GM06990 (cell line): Measurements from ENCODE around the gene TOM1L1.

Source experiments
- DNase-seq: peaks from one replicate; pipeline ENCODE4 v3.0.0-alpha.2; 2011; ENCODE audit not compliant: insufficient read length; ENCODE audit errors: extremely low read depth
- H3K27me3 ChIP-seq: replicated peaks from 2 replicates; pipeline ENCODE4 v1.6.0; 2011; ENCODE audit warnings: low read length; ENCODE audit not compliant: control insufficient read depth, insufficient read depth
- H3K36me3 ChIP-seq: 2 replicates; pipeline ENCODE4 v1.5.1; 2011; ENCODE audit warnings: low read length; ENCODE audit not compliant: control insufficient read depth, insufficient read depth
- H3K4me3 ChIP-seq: replicated peaks from 2 replicates; pipeline ENCODE4 v1.5.1; 2011; ENCODE audit warnings: low read depth, mild to moderate bottlenecking, control low read depth, low read length
- TF ChIP-seq, protein P1 (sequence below): IDR thresholded peaks from 2 replicates; pipeline ENCODE4 v1.5.1; 2011; ENCODE audit warnings: low read length, control low read depth, mild to moderate bottlenecking, inconsistent platforms; ENCODE audit not compliant: insufficient read depth, poor library complexity, severe bottlenecking

TOM1L1 gene

DNA sequence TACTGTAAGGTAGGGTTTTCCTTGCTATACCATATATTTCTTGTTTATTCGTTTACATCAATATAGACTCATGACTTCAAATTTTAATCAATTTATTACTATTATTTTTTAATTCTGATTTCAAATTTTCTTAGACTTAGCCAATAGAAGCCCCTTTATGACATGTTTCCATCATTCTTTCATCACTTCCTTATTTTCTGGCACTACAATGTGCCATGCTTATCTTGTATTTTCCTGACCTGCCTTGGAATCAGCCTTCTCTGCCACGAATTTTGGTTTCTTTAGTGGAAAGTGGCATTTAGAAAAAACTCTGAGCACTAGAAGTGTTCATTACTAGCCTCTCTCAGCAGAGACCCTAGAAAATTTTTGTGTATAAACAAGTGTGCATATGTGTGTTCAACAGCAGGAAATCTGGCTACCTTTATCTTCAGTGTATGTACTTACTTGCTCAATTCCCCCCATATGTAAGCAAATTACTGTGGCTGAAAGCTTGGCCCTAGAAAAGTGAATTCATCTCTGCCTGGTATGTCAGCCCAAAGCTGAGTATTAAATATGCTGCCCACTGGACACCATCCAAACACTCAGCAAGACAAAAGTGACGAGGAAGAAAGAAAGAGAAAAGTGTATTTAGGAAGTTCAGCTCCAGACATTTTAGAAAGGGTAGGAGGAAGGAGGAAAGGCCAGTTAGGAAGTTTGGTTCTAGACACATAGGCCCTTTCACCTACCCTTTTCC is 71.9 kb downstream of the TOM1L1 start:
- no peak for DNase-seq
- Histone ChIP-seq H3K36me3 (no peaks in the 10 kb centered on the region), H3K4me3 (no peak overlapping the region), H3K27me3 (no peaks in the 10 kb centered on the region)
- TF ChIP-seq, protein P1, sequence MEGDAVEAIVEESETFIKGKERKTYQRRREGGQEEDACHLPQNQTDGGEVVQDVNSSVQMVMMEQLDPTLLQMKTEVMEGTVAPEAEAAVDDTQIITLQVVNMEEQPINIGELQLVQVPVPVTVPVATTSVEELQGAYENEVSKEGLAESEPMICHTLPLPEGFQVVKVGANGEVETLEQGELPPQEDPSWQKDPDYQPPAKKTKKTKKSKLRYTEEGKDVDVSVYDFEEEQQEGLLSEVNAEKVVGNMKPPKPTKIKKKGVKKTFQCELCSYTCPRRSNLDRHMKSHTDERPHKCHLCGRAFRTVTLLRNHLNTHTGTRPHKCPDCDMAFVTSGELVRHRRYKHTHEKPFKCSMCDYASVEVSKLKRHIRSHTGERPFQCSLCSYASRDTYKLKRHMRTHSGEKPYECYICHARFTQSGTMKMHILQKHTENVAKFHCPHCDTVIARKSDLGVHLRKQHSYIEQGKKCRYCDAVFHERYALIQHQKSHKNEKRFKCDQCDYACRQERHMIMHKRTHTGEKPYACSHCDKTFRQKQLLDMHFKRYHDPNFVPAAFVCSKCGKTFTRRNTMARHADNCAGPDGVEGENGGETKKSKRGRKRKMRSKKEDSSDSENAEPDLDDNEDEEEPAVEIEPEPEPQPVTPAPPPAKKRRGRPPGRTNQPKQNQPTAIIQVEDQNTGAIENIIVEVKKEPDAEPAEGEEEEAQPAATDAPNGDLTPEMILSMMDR: no peak

DNA sequence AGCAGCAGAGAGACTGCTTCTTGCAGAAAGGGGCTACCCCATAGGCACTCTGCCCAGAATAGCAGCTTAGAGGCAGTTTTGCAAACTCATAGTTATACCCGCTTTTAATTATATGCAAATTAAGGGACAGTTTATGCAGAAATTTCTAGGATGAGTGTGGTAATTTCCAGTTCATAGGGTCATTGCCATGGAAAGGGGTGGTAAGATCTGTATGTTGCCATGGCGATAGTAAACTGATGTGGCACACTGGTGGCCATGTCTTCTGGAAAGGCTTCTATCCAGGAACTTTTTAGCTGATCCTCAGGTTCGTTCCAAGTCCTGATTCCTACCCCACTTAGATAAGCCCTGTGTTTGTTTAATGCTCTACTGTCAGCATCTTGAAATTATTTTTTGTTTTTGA is 74.1 kb downstream of the TOM1L1 start:
- TF ChIP-seq, protein P1: no peak
- Histone ChIP-seq H3K27me3 (no peaks in the 10 kb centered on the region), H3K4me3 (no peak overlapping the region), H3K36me3 (no peaks in the 10 kb centered on the region)
- DNase-seq: no peak

DNA sequence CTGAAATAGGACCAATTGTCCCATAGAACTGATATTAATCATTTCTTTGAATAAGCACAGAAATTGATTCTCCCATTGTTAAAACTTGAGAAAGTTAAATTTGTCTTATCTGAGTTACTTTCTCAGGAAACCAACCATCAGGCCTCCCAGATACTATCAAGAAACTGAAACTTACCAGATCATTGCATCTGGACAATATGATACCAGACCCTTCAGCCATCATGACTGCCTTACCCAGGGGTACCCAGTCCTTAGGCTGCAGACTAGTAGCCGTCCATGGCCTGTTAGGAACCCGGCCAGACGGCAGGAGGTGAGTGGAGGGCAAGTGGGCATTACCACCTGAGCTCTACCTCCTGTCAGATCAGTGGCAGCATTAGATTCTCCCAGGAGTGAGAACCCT is 75.7 kb downstream of the TOM1L1 start:
- H3K4me3 ChIP-seq: no peak overlapping the region
- TF ChIP-seq, protein P1: no peak
- no peaks in the 10 kb centered on the region for H3K36me3 ChIP-seq
- DNase-seq: peak; percentile 3
- no peaks in the 10 kb centered on the region for H3K27me3 ChIP-seq

GRCh38 chr17:54977744-54978143 is 77.1 kb downstream of the TOM1L1 start:
- TF ChIP-seq, protein P1: no peak
- Histone ChIP-seq H3K36me3 (no peaks in the 10 kb centered on the region), H3K27me3 (no peaks in the 10 kb centered on the region), H3K4me3 (no peak overlapping the region)
- no peak for DNase-seq

DNA sequence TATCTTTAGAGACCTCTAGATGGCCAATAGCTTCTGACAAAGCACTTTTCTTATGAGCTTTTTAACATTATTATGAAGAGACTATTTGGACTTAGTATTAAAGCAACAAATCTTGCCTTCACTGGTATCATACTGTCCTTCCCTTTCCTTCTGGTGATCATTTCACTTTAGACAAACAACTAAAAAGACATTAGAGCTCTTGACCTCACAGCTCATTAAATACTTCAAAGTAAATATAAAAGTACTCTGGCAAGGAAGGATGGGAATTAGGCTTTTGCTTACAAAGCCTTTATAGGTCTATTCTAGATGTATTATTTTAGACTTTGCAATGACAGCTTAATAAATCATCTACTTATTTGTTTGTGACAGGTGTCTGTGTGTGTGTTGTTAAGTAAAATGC is 79.0 kb downstream of the TOM1L1 start:
- H3K36me3 ChIP-seq: no peaks in the 10 kb centered on the region
- no peak overlapping the region for H3K4me3 ChIP-seq
- no peaks in the 10 kb centered on the region for H3K27me3 ChIP-seq
- TF ChIP-seq, protein P1: no peak
- DNase-seq: no peak

DNA sequence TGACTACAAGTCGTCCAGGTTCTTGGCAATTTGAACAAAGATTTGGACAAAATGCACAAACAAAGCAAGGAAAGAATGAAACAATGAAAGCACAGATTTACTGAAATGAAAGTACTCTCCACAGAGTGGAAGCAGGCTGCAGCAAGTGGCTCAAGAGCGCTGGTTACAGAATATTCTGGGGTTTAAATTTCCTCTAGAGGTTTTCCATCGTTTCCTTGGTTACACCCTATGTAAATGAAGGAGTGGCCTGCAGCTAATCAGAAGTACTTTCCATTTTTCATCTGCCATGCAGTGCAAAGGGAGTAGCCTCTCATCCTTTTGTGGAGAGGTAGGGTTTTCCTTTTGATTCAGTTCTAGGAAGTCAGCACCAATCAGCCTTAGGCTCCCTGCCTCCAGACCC is 79.7 kb downstream of the TOM1L1 start:
- no peak overlapping the region for H3K4me3 ChIP-seq
- H3K36me3 ChIP-seq: no peaks in the 10 kb centered on the region
- no peak for DNase-seq
- TF ChIP-seq, protein P1: no peak
- no peaks in the 10 kb centered on the region for H3K27me3 ChIP-seq
